Germinal center (tissue), 1 donor: ENCODE data around the gene ANGPT4.
"Not testable (repeated sequence)": the region's sequence is repeated elsewhere in the genome, so short reads cannot be mapped to it uniquely, and the experiment has no call there.

Experiments
- DNase-seq: peaks from one replicate; pipeline ENCODE4 v3.0.0; 2012; ENCODE audit warnings: mixed read lengths, low spot score

ANGPT4 gene

GRCh38 chr20:844473-845225, 71.5 kb downstream of the ANGPT4 start:
- peak; percentile 98 for DNase-seq

DNA sequence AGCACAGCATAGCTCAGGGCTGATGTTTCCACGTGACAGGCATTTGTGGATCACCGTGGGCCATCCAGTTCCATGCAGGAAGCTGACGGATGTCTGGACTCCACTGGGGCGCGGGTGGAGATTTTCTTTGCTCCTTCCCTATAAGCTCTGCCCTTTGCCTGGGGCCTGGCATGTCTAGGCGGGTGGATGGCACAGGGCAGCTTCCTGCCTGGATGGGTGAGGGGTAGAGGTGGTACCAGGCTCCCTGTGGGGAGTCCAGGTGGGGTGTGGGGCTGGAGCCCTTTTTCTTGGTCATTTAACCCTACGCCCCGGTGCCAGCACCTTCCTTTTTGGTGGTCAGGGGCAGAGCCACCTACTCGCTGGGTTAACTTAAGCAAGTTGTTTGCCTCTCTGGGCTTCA, 72.2 kb downstream of the ANGPT4 start:
- DNase-seq = no peak

- DNase-seq = no peak
Measured at GRCh38 chr20:842547-842940, 73.6 kb downstream of the ANGPT4 start.

GRCh38 chr20:841568-842546, 74.3 kb downstream of the ANGPT4 start:
- DNase-seq = no peak

DNA sequence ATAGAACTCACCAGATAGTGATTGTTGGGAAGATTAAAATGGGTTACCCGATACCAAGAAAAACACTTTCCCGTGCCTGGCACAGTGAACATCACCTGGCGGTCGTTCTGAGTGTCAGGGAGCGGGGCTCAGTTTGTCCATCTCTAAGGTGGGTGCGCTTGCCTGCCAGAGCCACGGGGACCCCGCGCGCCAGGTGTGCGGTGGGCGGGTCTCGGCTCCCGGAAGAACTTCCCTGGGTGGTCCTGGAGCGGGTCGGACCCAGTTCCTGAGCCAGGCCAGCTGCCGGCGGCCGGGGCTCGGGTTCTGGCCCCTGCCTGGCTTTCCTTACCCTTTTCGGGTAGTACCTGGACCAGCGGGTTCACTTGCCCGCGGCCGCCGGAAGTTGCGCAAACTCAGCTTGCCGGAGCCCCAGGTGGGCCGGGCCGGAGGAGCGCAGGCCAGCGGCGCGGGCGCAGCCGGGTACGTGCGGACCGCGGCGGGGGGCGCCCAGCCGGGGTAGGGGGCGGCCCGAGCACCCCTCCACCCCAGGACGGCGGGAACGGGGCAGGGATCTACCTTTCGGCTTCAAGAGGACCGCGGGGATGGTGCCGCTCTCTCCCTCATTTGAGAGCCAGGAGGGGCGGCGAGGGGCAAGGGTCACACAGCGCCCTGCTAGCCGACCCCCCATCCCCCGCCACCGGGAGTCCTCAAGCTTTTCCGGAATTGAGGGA, 75.1 kb downstream of the ANGPT4 start:
- DNase-seq = no peak

DNA sequence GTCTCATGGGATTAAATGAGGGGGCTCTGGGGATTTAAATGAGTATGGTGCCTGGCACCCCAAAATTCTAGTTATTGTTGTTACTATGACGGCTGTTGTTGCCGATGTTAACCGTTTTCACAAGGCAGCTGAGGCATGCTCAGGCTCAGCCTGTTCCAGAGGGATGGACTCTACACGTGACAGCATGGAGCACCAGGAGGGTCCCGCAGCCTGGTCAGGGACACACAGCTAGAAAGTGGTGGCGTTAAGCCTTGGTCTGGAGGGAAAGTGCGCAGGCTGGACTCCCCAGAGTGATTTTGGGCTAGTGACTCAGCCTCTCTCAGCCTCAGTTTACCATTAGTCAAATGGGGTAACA, 75.7 kb downstream of the ANGPT4 start:
- DNase-seq = no peak

DNA sequence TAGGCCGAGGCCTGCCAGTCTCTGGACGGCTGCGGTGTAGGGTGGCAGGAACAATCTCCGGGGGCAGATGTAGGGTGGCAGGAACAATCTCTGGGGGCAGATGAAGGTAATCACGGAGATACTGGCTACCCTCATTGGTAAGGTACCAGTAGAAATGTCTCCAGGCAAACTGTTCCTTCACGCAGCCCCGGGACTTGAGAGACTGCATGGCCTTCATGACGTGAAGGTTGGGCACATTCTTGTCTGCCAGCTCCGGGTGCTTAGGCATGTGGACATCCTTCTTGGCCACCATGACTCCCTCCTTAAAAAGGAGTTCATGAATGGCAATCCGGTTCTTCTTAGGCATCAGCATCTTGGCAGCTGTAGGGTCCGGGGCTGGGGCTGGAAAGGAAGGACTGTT, 76.5 kb downstream of the ANGPT4 start:
- no peak for DNase-seq

DNA sequence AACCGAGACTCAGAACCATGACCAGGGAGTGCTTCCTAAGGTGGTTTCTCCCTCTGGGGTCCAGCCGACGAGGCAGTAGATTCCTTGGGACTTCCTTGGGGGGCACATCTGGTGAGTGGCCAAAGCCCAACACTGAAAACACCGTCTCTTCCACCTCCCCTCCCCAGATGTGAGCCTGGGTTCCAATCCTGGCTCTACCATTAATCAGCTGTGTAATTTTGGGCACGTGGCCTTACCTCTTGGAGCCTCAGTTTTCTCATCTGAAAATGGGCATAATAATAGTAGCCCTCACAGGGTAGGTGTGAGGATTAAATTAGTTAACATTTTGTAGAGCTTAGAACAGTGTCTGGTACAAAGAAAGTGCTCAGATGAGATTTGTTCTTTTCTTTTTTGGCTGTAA, 77.1 kb downstream of the ANGPT4 start:
- no peak for DNase-seq

GRCh38 chr20:836190-836589, 79.9 kb downstream of the ANGPT4 start:
- no peak for DNase-seq

DNA sequence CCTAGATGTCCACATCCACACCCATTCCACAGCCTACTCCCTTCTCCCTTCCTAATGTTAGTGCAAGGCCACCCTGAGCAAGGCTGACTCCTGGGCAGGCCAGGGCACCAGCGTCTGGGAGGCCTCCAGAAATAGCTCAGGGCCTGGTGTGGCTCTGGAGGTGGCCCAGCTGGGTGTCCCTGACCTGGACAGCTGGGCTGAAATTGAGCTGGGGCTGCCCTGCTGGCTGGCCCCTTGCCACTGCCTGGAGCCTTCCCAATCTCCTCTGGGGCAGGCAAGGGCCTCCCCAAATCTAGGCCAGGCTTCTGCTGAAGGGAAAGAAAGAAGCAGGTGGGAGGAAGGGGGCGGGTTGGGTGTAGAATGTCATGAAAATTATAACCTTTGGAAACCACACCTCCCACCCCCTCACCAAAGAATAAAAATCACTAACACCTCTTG, 80.5 kb downstream of the ANGPT4 start:
- DNase-seq = no peak

DNA sequence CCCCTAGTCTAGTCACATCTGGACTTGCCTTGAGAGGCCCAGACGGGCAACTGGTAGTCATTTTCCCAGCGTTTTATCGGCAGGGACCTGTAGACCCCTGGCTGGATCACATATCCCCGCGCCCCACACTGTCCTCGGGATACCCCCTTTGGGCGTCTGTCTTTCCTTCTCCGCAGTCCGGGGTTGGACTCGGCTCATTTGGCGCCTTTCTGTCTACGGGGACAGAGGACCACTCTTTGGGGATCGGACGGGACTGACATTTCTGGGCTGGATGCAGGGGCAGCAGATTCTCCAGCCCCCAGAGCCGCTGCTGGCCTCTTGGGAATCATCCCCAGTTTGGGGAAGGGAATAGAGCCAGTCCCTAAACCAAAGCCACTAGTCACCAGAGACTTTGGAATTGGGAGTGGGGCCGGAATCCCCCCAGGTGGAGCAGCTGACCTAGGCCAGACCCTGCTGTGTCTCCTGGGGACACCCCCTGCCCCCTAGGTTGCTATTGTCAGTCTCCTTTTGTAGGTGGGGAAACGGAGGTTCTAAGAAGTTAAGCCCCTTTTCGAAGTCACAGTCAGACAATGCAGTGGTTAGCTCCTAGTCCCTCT, 81.9 kb downstream of the ANGPT4 start:
- no peak for DNase-seq

DNA sequence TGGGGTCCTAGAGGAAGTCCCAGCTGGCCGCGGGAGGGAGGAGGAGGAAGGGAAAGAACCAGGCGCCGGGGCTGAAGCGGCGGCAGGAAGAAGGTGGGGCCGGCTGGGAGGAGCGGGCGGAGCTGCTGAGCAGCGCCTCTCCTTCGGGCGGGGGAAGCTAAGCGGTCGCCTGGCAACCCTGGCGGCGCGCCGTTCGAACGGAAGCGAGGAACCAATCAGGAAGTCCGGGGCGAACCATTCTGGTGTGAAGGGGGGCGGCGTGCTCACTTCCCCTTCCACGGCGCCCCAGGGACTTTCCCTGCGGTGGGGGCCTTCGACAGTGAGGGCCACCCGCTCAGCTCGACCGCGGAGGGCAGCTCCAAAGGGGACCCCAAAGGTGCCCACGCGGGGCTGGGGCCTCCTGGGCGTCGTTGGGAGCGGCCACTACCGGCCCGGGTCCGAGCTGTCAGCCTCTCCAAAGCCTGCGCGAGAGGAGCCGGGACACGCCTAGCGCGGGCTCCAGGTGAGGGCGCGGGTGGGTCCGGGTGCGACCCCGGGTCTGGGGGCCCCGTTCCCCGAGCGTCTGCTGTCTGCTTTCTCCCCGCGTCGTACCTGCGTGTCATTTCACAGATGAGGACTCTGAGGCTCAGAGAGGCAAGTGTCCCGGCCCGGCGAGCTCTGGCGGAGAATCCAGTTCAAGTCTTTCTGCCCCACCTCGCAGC, 82.5 kb downstream of the ANGPT4 start, which contains the start of gene FAM110A:
FAM110A (plus strand) TSS at position 266 of the 701 bp plus-strand sequence. CDS start 11,090 bp downstream, outside the sequence.
- DNase-seq = peak; percentile 95

DNA sequence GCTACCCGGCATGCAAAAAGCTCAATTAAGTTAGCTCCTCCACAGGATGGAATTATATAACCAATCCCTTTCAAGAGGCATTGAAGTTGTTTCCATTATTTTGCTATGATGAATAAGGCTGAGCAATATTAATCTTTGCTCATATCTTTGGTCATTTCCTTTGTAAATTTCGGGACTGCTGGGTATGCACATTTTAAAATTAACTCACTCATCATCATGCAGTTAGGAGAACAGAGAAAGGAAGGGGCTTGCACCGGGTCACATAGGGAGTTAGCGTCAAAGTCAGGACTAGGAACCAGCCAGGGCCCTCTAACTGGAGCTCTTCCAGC, 83.0 kb downstream of the ANGPT4 start:
- no peak for DNase-seq

GRCh38 chr20:831956-832355, 84.2 kb downstream of the ANGPT4 start:
- no peak for DNase-seq

GRCh38 chr20:831251-831650, 84.9 kb downstream of the ANGPT4 start:
- DNase-seq = no peak

GRCh38 chr20:830011-830521, 86.1 kb downstream of the ANGPT4 start:
- no peak for DNase-seq

- no peak for DNase-seq
Measured at GRCh38 chr20:829551-829950, 86.6 kb downstream of the ANGPT4 start.

DNA sequence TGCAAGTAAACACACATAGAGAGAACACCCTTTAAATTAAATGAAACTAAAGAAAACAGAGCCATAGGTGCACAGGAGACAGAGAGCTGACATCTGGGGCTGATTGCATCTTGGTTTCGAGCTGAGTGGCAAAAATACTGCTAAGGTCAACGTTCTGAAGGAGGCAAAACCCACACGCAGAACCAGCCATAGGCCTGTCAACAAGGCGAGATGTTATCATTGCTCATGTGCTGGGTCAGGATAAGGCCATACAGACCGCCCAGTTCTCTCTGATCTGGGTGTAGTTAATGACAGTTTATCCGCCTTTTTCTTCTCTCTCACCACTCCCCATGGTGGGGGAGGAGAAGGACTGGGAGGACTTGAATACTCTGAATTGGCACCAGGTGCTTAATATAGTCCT, 87.1 kb downstream of the ANGPT4 start:
- no peak for DNase-seq

GRCh38 chr20:827981-828380, 88.2 kb downstream of the ANGPT4 start:
- not testable (repeated sequence) for DNase-seq

DNA sequence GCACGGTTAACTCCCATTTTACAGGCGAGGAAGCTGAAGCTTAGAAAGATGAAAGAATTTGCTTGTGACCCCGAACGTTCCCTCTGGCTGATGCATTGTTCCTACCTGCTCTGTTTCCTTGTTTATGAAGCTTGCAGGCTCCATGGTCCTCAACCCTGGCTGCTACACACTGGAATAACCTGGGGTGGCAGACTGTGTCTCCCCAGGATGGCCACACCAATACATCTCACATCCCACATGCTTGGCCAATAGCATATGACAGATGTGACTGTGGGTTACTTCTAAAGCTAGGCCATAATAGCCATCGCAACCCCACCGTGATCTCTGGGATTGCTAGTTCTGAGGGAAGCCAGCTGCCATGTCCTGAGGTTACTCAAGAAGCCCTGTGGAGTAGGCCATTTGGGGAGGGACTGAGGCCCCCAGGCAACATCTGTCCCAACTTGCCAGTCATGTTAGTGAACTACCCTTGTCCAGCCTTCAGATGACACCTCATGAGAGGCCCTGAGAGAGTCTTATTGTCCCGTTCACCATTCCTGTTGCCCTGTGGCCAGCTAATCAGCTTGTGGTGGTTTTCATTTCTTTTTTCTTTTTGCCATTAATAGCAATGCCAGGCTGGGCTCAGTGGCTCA, 89.3 kb downstream of the ANGPT4 start:
- no peak for DNase-seq
